ENCODE results near the gene CHST8.

CHST8 gene

DNA sequence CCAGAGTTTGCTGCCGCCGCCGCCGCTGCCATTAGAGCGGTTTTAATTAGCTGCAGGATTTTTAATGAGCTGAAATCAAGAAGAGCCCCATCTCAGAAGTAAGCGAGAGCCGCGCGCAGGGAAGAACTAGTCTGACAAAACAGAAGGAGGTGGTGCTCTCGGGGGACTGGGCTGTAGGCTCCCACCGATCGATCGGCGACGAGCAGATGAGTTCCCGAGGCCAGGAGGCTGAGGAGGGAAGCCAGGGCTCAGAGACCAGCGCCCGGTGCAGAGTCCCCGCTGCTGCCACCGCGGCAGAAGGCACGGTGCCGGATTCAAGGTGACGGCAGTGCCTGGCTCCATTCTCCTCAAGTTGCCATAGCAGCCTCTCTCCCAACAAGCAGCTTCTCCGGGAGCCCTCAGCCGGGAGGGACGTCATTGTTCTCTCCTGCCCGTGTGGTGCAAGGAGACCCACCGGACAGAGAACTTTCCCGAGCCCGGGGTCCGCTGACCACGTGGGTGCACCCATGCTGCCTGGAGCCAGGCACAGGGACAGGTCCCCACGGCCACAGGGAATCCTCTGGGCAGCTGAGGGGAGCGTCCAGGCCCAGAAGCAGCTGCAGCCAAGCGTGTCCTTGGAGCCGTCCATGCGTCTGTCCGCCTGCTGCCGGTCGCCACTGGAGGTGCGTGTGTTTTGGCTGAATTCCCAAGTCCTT lies 62.9 kb downstream of the CHST8 start:
- H3K9me3 ChIP-seq (ENCODE audit: control insufficient read depth, low read length), result no peaks in the 10 kb centered on the region
- WGBS, 2 experiments (ENCODE audit: insufficient coverage in 2 of 2), result 37 to 40% methylated on average over 40 to 42 of the region's 42 CpGs
- no peak overlapping the region for H3K27ac ChIP-seq (ENCODE audit: low read depth, low read length, severe bottlenecking)
- H3K36me3 ChIP-seq (ENCODE audit: control insufficient read depth, insufficient read depth, low read length), result no peaks in the 10 kb centered on the region
- H3K4me1 ChIP-seq (ENCODE audit: control insufficient read depth, insufficient read depth, low read length, poor library complexity, severe bottlenecking), result peaks cover 3% of the 10 kb centered on the region
- H3K4me3 ChIP-seq (ENCODE audit: extremely low read depth, insufficient read depth, low read length, poor library complexity, severe bottlenecking), result no peak overlapping the region

DNA sequence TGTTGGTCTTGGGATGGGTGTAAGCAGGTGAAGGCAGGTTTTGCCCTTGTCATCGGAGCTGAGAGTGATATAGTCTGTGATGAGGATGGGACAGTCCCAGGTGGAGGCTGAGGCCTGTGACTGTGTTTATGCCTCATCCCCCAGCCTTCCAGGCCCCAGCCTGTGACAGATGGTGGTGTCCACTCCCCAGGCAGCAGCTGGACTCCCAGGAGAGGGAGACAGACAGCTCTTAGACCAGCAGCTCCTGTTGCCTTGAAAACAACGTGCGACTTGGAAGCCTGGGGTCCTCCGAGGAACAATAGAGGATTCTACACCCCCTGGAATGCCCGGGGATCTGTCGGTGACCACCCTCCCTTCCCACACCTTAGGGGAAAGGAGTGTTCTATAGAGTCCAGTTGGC lies 63.8 kb downstream of the CHST8 start:
- Histone ChIP-seq H3K9me3 (ENCODE audit: control insufficient read depth, low read length) (no peaks in the 10 kb centered on the region), H3K27ac (ENCODE audit: low read depth, low read length, severe bottlenecking) (no peak overlapping the region), H3K4me3 (ENCODE audit: extremely low read depth, insufficient read depth, low read length, poor library complexity, severe bottlenecking) (no peak overlapping the region), H3K36me3 (ENCODE audit: control insufficient read depth, insufficient read depth, low read length) (no peaks in the 10 kb centered on the region), H3K4me1 (ENCODE audit: control insufficient read depth, insufficient read depth, low read length, poor library complexity, severe bottlenecking) (peaks cover 3% of the 10 kb centered on the region)
- 95 to 100% methylated on average over 1 to 6 of the region's 6 CpGs for WGBS, 2 experiments (ENCODE audit: insufficient coverage in 2 of 2)

DNA sequence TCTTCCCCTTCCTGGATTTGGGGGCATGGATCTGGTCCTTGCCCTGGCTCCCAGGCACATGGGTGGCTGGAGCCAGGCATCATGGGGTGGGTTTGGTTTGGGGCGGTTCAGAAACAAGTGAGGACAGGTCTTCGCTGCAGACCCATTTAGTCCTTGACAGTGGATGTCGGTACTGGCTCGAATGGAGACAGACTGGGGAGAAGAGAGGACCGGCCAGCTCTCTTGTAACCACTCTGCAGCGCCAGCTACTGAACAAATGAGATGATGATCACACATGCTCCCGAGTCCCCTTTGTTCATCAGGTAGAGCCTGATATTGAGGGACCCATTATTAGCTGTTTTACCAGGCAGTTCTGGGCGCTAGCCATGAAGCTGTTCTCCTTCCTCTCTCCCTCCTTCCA lies 64.5 kb downstream of the CHST8 start:
- H3K4me1 ChIP-seq (ENCODE audit: control insufficient read depth, insufficient read depth, low read length, poor library complexity, severe bottlenecking), result peaks cover 3% of the 10 kb centered on the region
- no peak overlapping the region for H3K27ac ChIP-seq (ENCODE audit: low read depth, low read length, severe bottlenecking)
- no peaks in the 10 kb centered on the region for H3K36me3 ChIP-seq (ENCODE audit: control insufficient read depth, insufficient read depth, low read length)
- WGBS, 2 experiments (ENCODE audit: insufficient coverage in 2 of 2), result 80 to 89% methylated on average over 8 of the region's 8 CpGs
- no peak overlapping the region for H3K4me3 ChIP-seq (ENCODE audit: extremely low read depth, insufficient read depth, low read length, poor library complexity, severe bottlenecking)
- no peaks in the 10 kb centered on the region for H3K9me3 ChIP-seq (ENCODE audit: control insufficient read depth, low read length)

DNA sequence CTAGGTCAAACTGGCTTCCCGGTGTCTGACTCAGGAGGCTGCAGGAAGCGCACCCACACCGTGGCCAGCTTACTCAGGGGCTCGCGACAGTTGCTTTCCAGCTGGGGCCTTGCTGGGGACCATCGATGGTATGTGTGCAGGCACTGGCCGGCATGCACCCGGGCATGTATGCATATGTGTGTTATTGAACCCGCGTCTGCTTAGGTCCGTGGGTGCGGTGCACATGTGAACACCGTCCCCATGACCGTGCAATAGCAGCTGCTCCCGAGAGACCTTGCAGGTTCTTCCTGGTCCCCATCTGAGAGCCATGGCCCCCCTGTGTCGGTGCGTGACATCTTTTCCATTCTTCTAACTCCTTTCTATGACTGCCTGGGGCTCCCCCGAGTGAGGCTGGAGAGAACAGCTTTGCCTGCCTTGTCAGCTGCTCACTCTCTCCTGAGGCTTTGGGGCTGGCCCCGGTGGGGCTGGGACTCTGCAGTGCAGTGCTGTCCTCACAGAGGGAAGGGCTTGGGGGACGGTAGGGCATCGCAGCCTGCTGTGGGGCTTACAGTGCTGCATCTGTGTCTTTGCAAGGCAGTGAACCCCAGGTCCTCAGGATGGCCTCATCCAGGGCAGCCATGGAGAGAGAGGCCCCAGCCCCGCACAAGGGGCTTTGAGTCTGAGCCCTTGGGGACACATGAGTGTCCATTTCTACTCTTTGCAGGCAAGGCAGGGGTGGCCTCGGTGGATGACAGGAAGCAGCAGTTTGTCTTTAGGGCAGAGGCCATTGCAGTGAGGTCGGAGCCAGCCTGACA lies 65.1 kb downstream of the CHST8 start:
- H3K27ac ChIP-seq (ENCODE audit: low read depth, low read length, severe bottlenecking), result no peak overlapping the region
- H3K4me1 ChIP-seq (ENCODE audit: control insufficient read depth, insufficient read depth, low read length, poor library complexity, severe bottlenecking), result peaks cover 3% of the 10 kb centered on the region
- no peaks in the 10 kb centered on the region for H3K9me3 ChIP-seq (ENCODE audit: control insufficient read depth, low read length)
- 87 to 88% methylated on average over 19 to 23 of the region's 24 CpGs for WGBS, 2 experiments (ENCODE audit: insufficient coverage in 2 of 2)
- no peak overlapping the region for H3K4me3 ChIP-seq (ENCODE audit: extremely low read depth, insufficient read depth, low read length, poor library complexity, severe bottlenecking)
- H3K36me3 ChIP-seq (ENCODE audit: control insufficient read depth, insufficient read depth, low read length), result no peaks in the 10 kb centered on the region

DNA sequence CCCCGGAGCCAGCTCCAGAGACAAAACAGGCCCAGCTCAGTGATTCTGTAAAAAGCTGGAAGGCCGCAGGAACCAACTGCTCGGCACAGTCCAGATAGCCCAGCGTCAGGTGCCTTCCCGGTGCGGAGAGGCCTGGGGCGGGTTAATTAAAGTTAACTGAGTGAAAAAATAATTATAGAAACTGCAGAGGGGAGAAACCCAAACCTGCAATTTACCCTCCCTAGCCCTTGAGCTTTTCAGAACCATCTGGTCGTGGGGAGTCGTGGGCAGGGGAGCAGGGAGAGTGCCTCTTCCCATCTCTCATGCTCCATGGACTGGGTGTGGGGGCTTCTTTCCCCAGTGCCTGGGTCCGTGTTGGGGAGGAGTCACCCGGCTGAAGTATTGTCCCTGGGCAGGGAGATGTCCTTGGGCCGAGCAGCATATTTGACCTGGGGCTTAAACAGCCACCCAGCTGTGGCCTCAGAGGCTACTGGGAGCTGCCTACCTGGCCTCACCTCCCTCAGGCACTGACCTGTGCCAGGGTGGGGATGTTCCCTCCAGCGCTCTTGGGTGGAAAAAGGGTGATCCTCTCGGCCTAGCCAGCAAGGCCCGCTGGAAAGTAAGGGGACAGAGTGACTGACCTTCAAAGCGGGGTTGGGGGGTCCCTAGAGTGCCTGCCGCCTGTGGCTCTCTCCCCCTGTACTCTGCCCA lies 65.9 kb downstream of the CHST8 start:
- H3K9me3 ChIP-seq (ENCODE audit: control insufficient read depth, low read length), result no peaks in the 10 kb centered on the region
- H3K27ac ChIP-seq (ENCODE audit: low read depth, low read length, severe bottlenecking), result no peak overlapping the region
- no peak overlapping the region for H3K4me3 ChIP-seq (ENCODE audit: extremely low read depth, insufficient read depth, low read length, poor library complexity, severe bottlenecking)
- no peaks in the 10 kb centered on the region for H3K36me3 ChIP-seq (ENCODE audit: control insufficient read depth, insufficient read depth, low read length)
- WGBS, 2 experiments (ENCODE audit: insufficient coverage in 2 of 2), result 89 to 94% methylated on average over 9 to 10 of the region's 17 CpGs
- peaks cover 3% of the 10 kb centered on the region for H3K4me1 ChIP-seq (ENCODE audit: control insufficient read depth, insufficient read depth, low read length, poor library complexity, severe bottlenecking)

DNA sequence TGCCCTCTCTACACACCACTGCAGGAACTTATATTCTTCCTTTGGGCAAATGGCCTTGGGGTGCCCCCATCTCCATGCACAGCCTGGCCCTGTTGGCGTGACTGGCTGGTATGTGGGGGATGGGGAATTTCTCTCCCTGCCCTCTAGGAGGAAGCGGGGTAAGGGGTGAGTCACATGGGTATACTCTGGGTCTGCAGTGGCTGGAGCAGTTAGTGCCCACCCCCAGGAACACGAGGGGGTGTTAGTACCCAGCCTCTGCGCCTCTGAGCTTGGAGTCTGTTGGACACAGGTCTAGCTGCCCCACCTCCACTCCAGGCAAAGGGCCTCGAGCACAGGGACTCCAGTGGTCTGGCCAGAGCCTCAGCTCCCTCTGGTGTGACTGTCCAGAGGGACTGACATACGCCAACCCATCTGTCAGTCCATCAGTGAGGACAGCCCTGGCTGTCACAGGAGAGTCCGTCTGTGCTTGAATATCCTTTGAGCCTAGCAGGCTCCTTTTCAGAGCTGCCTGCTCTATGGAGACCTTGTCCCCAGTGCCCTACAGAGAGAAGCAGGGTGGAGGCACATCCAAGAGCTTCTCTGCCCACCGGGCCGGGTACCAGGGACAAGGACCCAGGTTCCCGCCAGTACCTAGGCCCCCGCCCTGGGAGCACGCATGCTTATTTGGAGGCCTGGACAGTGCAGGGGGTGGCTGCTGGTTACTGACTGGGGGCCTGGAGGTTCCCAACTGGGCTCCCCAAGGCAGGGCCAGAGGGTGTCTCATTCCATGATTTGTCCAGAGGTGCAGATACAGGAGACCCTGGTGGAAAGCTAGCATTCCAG lies 66.6 kb downstream of the CHST8 start:
- 83 to 90% methylated on average over 11 to 12 of the region's 12 CpGs for WGBS, 2 experiments (ENCODE audit: insufficient coverage in 2 of 2)
- Histone ChIP-seq H3K4me1 (ENCODE audit: control insufficient read depth, insufficient read depth, low read length, poor library complexity, severe bottlenecking) (peaks cover 3% of the 10 kb centered on the region), H3K9me3 (ENCODE audit: control insufficient read depth, low read length) (no peaks in the 10 kb centered on the region), H3K36me3 (ENCODE audit: control insufficient read depth, insufficient read depth, low read length) (no peaks in the 10 kb centered on the region), H3K4me3 (ENCODE audit: extremely low read depth, insufficient read depth, low read length, poor library complexity, severe bottlenecking) (no peak overlapping the region), H3K27ac (ENCODE audit: low read depth, low read length, severe bottlenecking) (no peak overlapping the region)

DNA sequence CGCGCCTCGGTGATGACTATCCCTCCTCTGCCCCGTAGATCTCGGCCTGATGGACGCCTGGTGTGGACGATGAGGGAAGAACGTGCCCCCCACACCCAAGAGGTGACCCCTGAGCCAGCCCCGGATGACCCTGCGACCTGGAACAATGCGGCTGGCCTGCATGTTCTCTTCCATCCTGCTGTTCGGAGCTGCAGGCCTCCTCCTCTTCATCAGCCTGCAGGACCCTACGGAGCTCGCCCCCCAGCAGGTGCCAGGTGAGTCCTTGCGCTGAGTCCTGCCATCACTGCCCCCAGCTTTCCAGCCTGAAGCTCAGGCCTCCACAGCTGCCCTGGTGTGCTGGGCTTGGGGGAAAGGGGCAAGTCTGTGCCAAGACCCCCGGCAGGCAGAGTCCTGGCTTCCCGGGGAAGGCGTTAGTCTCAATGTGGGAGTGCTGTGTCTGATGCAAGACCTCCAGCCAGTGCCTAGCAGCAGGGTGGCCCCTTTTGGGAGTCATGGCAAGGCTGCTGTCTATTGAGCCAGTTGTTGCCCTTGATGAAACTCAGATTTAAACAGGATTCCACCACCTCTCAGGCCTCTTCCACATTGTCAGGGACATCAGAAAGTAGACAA lies 67.5 kb downstream of the CHST8 start:
- 90 to 93% methylated on average over 13 to 18 of the region's 18 CpGs for WGBS, 2 experiments (ENCODE audit: insufficient coverage in 2 of 2)
- Histone ChIP-seq H3K27ac (ENCODE audit: low read depth, low read length, severe bottlenecking) (no peak overlapping the region), H3K9me3 (ENCODE audit: control insufficient read depth, low read length) (no peaks in the 10 kb centered on the region), H3K4me1 (ENCODE audit: control insufficient read depth, insufficient read depth, low read length, poor library complexity, severe bottlenecking) (peaks cover 3% of the 10 kb centered on the region), H3K36me3 (ENCODE audit: control insufficient read depth, insufficient read depth, low read length) (no peaks in the 10 kb centered on the region), H3K4me3 (ENCODE audit: extremely low read depth, insufficient read depth, low read length, poor library complexity, severe bottlenecking) (no peak overlapping the region)

DNA sequence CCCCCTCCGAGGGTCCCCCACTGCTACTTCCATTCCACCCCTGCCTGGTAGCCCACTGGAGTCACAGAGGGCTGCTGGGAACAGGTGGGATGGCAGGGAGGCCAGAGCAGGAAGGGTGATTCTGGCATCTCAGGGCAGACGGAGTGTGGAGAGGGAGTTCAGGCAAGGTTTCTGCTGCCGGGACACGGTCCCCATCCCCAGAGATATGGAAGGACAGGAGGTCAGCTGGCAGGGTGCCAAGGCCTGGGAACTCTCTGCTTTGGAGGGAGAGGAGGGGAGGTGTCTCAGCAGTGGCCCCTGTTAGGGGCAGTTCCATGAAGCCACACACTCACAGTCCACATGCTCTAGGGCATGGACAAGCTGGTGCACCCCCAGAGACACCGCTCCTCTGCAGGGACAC lies 68.1 kb downstream of the CHST8 start:
- Histone ChIP-seq H3K4me3 (ENCODE audit: extremely low read depth, insufficient read depth, low read length, poor library complexity, severe bottlenecking) (no peak overlapping the region), H3K4me1 (ENCODE audit: control insufficient read depth, insufficient read depth, low read length, poor library complexity, severe bottlenecking) (peaks cover 3% of the 10 kb centered on the region), H3K27ac (ENCODE audit: low read depth, low read length, severe bottlenecking) (no peak overlapping the region), H3K9me3 (ENCODE audit: control insufficient read depth, low read length) (no peaks in the 10 kb centered on the region), H3K36me3 (ENCODE audit: control insufficient read depth, insufficient read depth, low read length) (no peaks in the 10 kb centered on the region)
- 96 to 100% methylated on average over 2 to 3 of the region's 5 CpGs for WGBS, 2 experiments (ENCODE audit: insufficient coverage in 2 of 2)

DNA sequence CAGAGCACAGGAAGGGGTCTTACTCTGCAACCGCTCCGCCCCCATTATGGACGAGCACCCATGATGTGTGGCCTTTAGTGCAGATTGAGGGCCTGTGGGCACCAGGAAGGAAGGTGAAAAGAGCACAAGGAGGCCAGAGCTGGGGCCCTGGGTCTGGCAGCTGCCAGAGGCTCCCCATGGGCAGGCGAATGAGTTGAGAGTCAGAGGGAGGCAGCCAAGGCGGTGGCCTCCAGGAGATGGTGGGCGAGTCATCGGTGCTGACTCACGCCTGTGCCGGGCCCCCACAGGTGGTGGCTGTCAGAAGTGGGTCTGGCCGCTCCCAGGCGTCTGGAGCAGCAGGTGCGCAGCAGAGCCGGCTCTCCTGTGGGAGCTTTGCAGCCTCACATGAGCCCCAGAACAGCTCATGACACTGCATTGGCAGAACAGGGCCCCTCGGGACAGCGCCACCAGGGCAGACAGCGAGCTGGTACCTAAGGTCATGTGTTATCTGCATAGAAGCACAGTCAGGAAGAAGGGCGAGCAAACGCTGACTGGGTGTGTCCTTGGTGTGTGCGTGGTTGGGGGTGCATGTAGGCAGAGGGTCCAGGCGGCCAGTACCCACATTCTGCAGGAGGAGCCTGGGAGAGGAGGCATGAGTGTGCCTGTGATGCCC lies 68.8 kb downstream of the CHST8 start:
- Histone ChIP-seq H3K4me1 (ENCODE audit: control insufficient read depth, insufficient read depth, low read length, poor library complexity, severe bottlenecking) (peaks cover 3% of the 10 kb centered on the region), H3K36me3 (ENCODE audit: control insufficient read depth, insufficient read depth, low read length) (no peaks in the 10 kb centered on the region), H3K4me3 (ENCODE audit: extremely low read depth, insufficient read depth, low read length, poor library complexity, severe bottlenecking) (no peak overlapping the region), H3K9me3 (ENCODE audit: control insufficient read depth, low read length) (no peaks in the 10 kb centered on the region), H3K27ac (ENCODE audit: low read depth, low read length, severe bottlenecking) (no peak overlapping the region)
- 78 to 81% methylated on average over 16 to 20 of the region's 20 CpGs for WGBS, 2 experiments (ENCODE audit: insufficient coverage in 2 of 2)
